NCI-H128 (cell line): ENCODE data around the gene FAM9A.

Source experiments
- DNase-seq: peaks from one replicate; lab custom pipeline; 2025; ENCODE audit not compliant: unreplicated experiment; lab: John Stamatoyannopoulos, UW

Gene FAM9A

GRCh38 chrX:8801041-8801599 lies at the start of gene FAM9A:
FAM9A (minus strand) TSS chrX:8801383; CDS start chrX:8800171, 1,212 bp downstream.
- DNase-seq: no peak

- DNase-seq: no peak
Observed at GRCh38 chrX:8850478-8850877, 49.3 kb upstream of the FAM9A start.

DNA sequence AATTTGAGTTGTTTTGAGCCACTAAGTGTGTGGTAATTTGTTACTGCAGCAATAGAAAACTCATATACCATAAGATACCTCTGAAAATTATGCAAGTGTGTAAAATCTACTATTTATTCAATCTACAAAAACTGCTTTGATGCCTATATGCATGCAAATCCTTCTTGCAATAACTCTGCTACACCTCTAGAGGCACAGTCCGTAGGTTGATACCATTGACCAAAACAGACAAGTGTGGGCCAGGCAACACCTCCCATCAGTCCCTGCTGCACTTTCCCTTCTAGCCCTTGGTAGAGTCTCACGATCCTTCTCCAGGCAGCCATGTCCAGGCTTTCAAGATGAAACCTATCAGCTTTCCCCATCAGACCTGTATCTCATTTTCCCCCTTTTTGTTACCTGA lies 48.8 kb upstream of the FAM9A start:
- no peak for DNase-seq

DNA sequence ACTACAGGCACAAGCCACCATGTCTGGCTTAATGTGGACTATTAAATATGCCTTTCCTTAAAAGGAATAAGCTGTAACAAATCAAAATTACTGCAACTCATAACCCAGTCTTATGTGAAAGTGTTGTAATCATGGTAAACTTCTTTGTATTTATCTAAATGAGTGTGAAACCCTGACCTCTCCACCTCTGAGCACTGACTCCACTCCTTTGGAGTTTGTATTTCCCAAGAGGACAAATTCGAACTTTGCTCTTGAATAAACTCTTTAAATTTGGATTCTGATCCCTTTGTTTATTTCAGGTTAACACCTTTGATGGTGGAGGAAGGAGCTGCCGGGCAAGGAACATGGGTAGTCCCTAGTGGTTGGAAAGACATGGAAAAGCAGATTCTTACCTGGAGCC lies 48.3 kb upstream of the FAM9A start:
- no peak for DNase-seq

DNA sequence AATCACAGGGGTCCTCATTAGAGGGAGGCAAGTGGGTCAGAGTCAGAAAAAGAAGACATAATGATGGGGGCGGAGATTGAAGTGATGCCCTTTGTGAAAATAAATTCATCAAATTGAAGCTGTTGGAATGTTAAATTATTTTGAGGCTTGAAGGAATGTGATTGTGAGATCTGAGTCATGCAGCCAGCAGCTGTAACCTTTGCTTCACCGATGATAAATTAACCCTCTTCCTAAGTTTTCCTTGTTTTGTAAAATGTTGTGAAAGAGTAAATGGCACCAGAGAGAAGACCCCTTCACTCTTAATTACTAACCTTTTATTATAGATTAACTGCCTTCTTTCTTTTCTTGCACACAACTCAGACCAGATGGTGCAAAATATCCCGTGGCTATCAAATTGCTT lies 47.7 kb upstream of the FAM9A start:
- DNase-seq: no peak

GRCh38 chrX:8848441-8848840 lies 47.3 kb upstream of the FAM9A start:
- no peak for DNase-seq

DNA sequence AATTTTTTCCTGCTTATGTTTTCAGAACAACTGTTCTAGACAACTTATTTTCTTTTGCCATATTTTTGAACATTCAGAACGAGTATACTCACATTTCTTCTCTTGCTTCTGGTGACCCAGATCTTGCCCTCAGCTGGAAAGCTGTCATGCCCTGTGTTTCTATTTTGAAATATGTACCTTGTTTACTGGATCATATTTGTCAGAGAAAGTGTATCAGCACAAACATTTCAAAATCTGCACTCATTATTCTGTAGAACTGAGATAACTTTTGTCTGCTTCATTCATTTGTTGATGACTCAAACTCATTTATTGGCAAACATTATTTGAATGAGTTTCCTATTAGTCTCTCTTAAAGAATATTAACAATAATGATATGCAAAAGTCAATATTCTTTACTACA lies 46.2 kb upstream of the FAM9A start:
- no peak for DNase-seq

GRCh38 chrX:8846266-8846665 lies 45.1 kb upstream of the FAM9A start:
- no peak for DNase-seq

- no peak for DNase-seq
Observed at GRCh38 chrX:8845469-8845868, 44.3 kb upstream of the FAM9A start.

DNA sequence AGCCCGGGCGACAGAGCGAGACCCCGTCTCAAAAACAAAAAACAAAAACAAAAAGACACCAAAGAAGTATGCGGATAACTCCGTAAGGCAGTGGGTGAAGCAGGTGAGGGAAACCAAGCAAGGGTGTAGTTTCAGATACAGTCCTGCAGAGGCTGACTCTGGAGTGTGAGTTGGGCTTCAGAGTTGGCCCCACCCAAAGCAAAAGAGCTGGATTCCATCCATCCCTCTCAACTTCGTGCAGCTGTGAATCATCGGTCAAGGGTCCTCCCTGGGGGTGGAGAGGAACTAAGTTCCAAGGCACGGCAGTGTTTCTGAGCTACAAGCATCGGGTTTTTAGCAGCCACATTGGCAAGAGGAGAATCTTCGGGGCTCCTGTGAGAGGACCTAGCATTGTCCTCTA lies 43.9 kb upstream of the FAM9A start:
- no peak for DNase-seq

DNA sequence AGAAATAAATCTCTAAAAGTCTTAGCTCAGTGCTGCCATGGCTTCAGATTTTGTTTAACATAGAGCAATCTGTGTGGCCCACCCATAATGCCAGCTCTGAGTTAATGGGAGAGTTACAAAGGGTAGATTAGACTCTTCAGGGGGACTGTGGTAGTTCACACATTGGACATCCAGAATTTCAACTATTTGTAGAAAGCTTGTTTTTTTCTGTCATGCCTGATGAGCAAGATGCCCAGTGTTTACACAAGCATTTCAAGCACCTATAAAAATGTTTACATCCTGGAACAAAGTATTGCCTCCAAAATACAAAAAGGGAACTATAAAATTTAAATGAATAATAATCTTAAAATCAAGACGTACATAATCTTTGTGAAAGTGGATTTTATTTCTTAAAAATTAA lies 43.0 kb upstream of the FAM9A start:
- no peak for DNase-seq

- no peak for DNase-seq
Observed at GRCh38 chrX:8841911-8842310, 40.7 kb upstream of the FAM9A start.

DNA sequence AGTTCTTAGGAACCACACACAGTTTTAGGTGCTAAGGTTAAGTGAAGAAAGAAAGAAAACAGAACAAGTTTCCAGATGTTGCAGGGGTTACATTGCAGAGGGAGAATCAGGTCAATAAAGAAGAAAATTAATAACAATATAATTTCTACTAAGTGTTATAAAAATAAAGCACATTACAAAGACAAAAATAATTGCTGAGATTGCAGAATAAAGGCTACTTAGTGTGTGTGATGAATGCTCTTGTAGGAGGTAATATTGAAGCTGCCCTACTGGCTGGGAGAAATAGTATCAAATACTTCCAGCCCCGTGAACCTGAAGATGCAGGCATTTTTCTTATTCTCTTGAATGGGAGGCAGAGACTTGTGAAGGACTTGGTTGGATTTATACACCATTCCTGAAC lies 33.2 kb upstream of the FAM9A start:
- DNase-seq: no peak

- no peak for DNase-seq
Observed at GRCh38 chrX:8832582-8833378, 31.6 kb upstream of the FAM9A start.

DNA sequence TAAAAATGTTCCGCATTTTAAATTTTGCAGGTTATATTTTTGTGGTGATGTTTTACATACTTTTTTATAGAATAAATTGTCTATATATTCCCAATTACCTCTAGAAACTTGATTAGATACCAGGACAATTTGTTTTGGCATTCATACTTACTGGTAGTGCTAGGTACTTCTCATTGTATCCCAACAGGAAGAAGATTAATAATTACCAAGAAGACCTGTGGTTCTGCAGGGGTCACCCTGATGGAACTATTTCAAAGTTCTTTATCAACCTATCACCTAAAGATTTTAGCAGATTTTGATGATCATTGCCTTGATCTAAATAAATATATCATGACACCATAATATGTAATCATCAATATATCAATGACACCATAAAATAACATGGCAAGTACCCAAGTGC lies 22.5 kb upstream of the FAM9A start:
- DNase-seq: no peak

DNA sequence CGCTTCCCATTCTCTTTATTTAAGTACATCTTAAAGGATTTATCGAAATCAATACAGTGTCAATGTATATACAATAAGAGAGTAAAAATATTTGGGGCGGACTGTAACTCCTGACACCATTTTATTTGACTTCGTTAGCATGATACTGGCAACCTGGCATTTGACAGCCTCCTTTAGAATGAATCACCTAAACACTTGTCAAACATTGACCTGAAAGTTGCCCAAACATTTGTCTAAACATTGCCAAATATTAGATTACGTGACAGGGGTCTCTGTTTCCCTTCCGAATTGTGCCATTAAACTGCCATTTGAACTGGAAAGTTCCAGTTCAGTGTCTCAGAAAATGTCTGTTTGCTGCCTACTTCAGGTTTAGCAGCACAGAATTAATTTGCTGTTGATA lies 20.8 kb upstream of the FAM9A start:
- DNase-seq: no peak

DNA sequence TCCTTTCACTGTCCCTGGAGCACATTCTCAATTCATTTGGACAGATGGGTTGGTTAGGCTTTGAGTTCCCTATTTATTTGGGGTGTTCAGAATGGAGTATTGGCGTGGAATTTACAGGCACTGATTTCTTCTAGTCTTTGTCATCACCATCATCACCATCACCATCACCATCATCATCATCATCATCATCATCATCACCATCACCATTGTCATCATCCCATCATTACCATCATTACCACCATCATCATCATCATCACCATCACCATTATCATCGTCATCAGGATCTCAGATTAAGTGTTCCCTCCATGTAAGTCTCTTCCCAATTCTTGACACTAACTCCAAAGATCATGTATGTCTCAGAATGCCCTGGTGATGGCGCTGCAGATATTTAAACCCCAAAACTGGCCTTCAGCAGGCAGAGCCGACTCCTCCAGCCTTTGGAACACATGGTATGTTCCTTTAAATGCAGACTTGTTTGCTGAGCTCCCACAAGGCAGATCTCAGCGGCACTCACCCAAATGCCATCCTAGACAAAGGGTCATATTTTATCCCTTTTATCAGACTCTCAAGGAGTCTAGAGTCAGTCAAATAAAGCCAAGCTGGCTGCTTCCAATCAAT lies 19.8 kb upstream of the FAM9A start:
- DNase-seq: no peak

DNA sequence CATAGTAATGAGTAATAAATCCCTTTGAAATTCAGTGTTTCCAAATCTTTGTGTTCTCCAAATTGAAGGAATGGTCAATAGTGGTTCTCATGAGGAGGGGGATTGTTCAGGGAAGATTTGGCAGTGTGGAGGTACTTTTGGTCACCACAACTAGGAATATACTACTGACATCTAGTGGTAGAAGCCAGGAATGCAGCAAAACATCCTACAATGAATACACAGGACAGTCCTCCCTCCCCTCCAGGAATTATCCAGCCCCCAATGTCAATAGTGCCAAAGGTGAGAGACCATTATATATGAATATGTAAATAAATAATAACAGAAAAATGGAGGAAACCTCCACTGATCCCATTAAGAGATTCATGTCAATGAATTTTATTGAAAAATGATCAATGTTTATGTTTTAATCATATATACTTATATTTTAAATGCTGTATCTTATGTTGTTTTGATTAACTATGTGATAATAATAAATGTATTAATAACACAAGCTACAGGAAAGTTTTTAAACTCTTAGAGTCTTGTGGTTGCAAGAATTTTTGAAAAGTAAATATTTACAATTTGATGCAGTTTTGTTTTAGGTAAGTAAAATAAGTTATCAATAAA lies 14.4 kb upstream of the FAM9A start:
- peak; percentile 36 for DNase-seq

GRCh38 chrX:8813036-8813435 lies 11.9 kb upstream of the FAM9A start:
- DNase-seq: no peak

DNA sequence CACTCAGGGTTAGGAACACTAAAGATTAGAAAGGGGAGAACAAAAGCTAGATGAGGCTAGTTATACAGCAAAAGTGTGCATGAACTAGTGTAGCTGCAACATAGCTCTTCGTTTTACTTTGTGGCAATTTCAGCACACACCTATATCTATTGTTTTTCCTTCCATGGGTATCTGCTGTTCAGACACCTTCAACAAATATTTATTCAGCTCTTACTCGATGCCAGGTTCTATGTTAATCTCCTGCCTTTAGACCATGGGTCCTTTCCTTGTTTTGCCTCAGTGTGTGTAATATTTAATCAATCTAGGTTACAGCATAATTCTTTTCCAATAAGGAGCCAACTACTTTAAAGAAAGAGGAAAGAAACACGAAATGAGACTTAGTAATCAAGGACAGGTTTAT lies 10.4 kb upstream of the FAM9A start:
- DNase-seq: no peak

- no peak for DNase-seq
Observed at GRCh38 chrX:8808661-8809060, 7.5 kb upstream of the FAM9A start.

DNA sequence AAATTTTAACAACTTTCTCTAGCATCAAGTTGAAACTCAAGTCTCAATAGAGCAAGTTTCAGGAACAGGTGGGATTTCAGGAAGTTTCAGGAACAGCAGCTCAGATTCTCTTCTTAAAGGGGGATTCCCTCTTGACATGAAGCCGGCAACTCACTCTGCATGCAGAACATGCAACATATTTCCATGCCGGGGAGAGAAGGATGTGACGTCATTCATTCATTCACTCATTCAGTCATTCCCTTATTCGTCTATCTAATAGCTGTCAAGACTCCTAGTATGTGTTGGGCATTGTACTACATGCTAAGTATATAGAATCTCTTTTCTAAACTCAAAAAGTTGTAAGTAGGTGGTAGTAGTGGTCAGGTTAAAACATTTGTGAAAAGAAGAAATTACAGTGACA lies 4.8 kb upstream of the FAM9A start:
- DNase-seq: no peak
